B cell (primary cell): ENCODE measurements around the gene FIZ1. TPM values are rescaled to one million over a fixed set of nuclear protein-coding genes. Genes with fewer than 3 reads are reported as not detected.

Experiments used
- ATAC-seq: fragments of 200-7000 bp; cut with Tn5 transposase; one replicate; pipeline ENCODE4 v1.10.0; 2021; ENCODE audit warnings: low read depth, mild to moderate bottlenecking, moderate number of reproducible peaks, moderate library complexity
- CTCF ChIA-PET: fragments of 350-600 bp; sonication (Branson Sonifier 250); formaldehyde crosslinking; loops from one replicate; lab custom pipeline; 2021; ENCODE audit warnings: antibody characterized with exemption, inconsistent platforms; lab: Charles Lee
- POLR2A ChIA-PET: fragments of 350-600 bp; sonication (Branson Sonifier 250); formaldehyde crosslinking; loops from one replicate; lab custom pipeline; 2021; ENCODE audit warnings: antibody characterized with exemption; lab: Charles Lee
- DNase-seq: peaks from one replicate; pipeline ENCODE4 v3.0.0; 2013
- H2AFZ ChIP-seq: 2 replicates; pipeline ENCODE4 v1.6.1; 2012; ENCODE audit warnings: mild to moderate bottlenecking, low read depth, low read length; ENCODE audit not compliant: insufficient read depth, poor library complexity, severe bottlenecking
- H3K27ac ChIP-seq, 2 donors: 1 replicate in 1 of 2; 2 replicates in 1 of 2; pipeline ENCODE4 v1.5.1; 2012 to 2013; ENCODE audit warnings: low read length in 2 of 2, mild to moderate bottlenecking in 2 of 2, moderate library complexity in 1 of 2
- H3K27me3 ChIP-seq, 4 experiments: fragments of 200-600 bp in 1 of 4; sonication (generic) in 1 of 4; replicated peaks in 1 of 4; 1 replicate in 2 of 4; 2 replicates in 2 of 4; pipeline versions ENCODE4 v1.6.1 to v1.7.0; 2013 to 2016; ENCODE audit warnings: low read length in 3 of 4, mild to moderate bottlenecking in 2 of 4, mixed read lengths in 1 of 4, moderate library complexity in 1 of 4; ENCODE audit not compliant: insufficient read depth in 4 of 4, control insufficient read depth in 3 of 4; ENCODE audit errors: control extremely low read depth in 1 of 4
- H3K36me3 ChIP-seq, 2 experiments: replicated peaks in 1 of 2; 1 replicate in 1 of 2; 2 replicates in 1 of 2; pipeline versions ENCODE4 v1.6.1 to v1.7.1; 2013; ENCODE audit warnings: low read length in 1 of 2; ENCODE audit not compliant: insufficient read depth in 2 of 2, control insufficient read depth in 1 of 2; ENCODE audit errors: control extremely low read depth in 1 of 2, extremely low read depth in 1 of 2
- H3K4me1 ChIP-seq, 2 donors: fragments of 200-600 bp in 1 of 2; sonication (generic) in 1 of 2; 1 replicate in 1 of 2; 2 replicates in 1 of 2; pipeline versions ENCODE4 v1.5.1 to v1.6.1; 2013 to 2017; ENCODE audit warnings: low read length in 2 of 2; ENCODE audit not compliant: control insufficient read depth in 2 of 2, insufficient read depth in 2 of 2
- H3K4me2 ChIP-seq: replicated peaks from 2 replicates; pipeline ENCODE3; 2012; ENCODE audit warnings: mild to moderate bottlenecking, low read depth, low read length; ENCODE audit not compliant: poor library complexity, severe bottlenecking
- H3K4me3 ChIP-seq, 5 experiments: fragments of 200-600 bp in 1 of 5; sonication (generic) in 1 of 5; 1 replicate in 3 of 5; 2 replicates in 2 of 5; pipeline versions ENCODE4 v1.5.1 to v1.7.0; 2011 to 2016; ENCODE audit warnings: low read length in 4 of 5, mild to moderate bottlenecking in 4 of 5, low read depth in 2 of 5, control low read depth in 1 of 5, moderate library complexity in 1 of 5; ENCODE audit not compliant: insufficient read depth in 1 of 5; ENCODE audit errors: control extremely low read depth in 1 of 5, extremely low read depth in 1 of 5
- H3K79me2 ChIP-seq: fragments of 200-600 bp; sonication (generic); one replicate; pipeline ENCODE4 v1.6.0; 2016; ENCODE audit warnings: low read length; ENCODE audit not compliant: control insufficient read depth, insufficient read depth
- H3K9ac ChIP-seq: fragments of 200-600 bp; sonication (generic); 2 replicates; pipeline ENCODE4 v1.6.1; 2017; ENCODE audit warnings: mild to moderate bottlenecking, low read length, moderate library complexity
- H3K9me3 ChIP-seq, 3 donors: one replicate each; pipeline versions ENCODE4 v1.6.1 to v1.7.1; 2013; ENCODE audit warnings: low read length in 2 of 3; ENCODE audit not compliant: control insufficient read depth in 2 of 3, insufficient read depth in 1 of 3; ENCODE audit errors: control extremely low read depth in 1 of 3
- H4K20me1 ChIP-seq: 2 replicates; pipeline ENCODE4 v1.6.0; 2012; ENCODE audit warnings: mild to moderate bottlenecking, low read length; ENCODE audit not compliant: insufficient read depth, control insufficient read depth, poor library complexity, severe bottlenecking
- H3K27ac Mint-ChIP-seq: one replicate; pipeline ENCODE4 v1.8.0; 2021; ENCODE audit warnings: mixed read lengths
- H3K27me3 Mint-ChIP-seq: one replicate; pipeline ENCODE4 v1.8.0; 2021; ENCODE audit warnings: mixed read lengths
- H3K4me1 Mint-ChIP-seq: one replicate; pipeline ENCODE4 v1.8.0; 2021; ENCODE audit warnings: mixed read lengths
- H3K4me3 Mint-ChIP-seq: one replicate; pipeline ENCODE4 v1.8.0; 2021; ENCODE audit warnings: mixed read lengths
- H3K9me3 Mint-ChIP-seq: one replicate; pipeline ENCODE4 v1.8.0; 2022; ENCODE audit warnings: mixed read lengths; ENCODE audit not compliant: insufficient read depth
- EZH2 ChIP-seq: IDR thresholded peaks from 2 replicates; pipeline ENCODE4 v1.6.1; 2012; ENCODE audit warnings: borderline replicate concordance, low read depth, mild to moderate bottlenecking, moderate library complexity, low read length; ENCODE audit not compliant: insufficient read depth, poor library complexity, severe bottlenecking
- WGBS: methylation state at CpG from one replicate; pipeline ENCODE4 v1.1.5; 2013; ENCODE audit warnings: missing lambda C conversion rate; ENCODE audit not compliant: insufficient coverage; 5-methylcytosine and 5-hydroxymethylcytosine counted together
- intact Hi-C: fragments of 100-400 bp; cut with micrococcal nuclease; formaldehyde crosslinking; loops from one replicate; pipeline ENCODE4 v1.10.0; 2022
- polyA minus RNA-seq: library from RNA; depleted of rRNA, polyadenylated mRNA; stranded (reverse); fragments of >200 nt; gene quantifications from 2 replicates; pipeline ENCODE4 v1.2.3, GENCODE V29; 2012
- polyA plus RNA-seq: library from polyadenylated mRNA; depleted of rRNA; stranded (reverse); fragments of >200 nt; gene quantifications from 2 replicates; pipeline ENCODE4 v1.2.3, GENCODE V29; 2012
- total RNA-seq, 2 donors: library from RNA; stranded (reverse); fragments of 120-200 nt in 1 of 2; gene quantifications; 1 replicate in 1 of 2; 2 replicates in 1 of 2; pipeline versions ENCODE4 v1.2.3 to v1.2.4, GENCODE V29; 2013 to 2022
- TF ChIP-seq, protein P1 (sequence below): fragments of 200-600 bp; IDR thresholded peaks from one replicate; pipeline ENCODE4 v1.8.0; 2022; ENCODE audit warnings: antibody characterized with exemption, mild to moderate bottlenecking

Gene FIZ1, protein sequence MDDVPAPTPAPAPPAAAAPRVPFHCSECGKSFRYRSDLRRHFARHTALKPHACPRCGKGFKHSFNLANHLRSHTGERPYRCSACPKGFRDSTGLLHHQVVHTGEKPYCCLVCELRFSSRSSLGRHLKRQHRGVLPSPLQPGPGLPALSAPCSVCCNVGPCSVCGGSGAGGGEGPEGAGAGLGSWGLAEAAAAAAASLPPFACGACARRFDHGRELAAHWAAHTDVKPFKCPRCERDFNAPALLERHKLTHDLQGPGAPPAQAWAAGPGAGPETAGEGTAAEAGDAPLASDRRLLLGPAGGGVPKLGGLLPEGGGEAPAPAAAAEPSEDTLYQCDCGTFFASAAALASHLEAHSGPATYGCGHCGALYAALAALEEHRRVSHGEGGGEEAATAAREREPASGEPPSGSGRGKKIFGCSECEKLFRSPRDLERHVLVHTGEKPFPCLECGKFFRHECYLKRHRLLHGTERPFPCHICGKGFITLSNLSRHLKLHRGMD
- total RNA-seq (21.4 and 26.4 TPM in 2 replicates), polyA plus RNA-seq (7.4 and 8.0 TPM in 2 replicates), polyA minus RNA-seq (8.1 and 12.8 TPM in 2 replicates)
- total RNA-seq (2013), result 7.9 TPM

DNA sequence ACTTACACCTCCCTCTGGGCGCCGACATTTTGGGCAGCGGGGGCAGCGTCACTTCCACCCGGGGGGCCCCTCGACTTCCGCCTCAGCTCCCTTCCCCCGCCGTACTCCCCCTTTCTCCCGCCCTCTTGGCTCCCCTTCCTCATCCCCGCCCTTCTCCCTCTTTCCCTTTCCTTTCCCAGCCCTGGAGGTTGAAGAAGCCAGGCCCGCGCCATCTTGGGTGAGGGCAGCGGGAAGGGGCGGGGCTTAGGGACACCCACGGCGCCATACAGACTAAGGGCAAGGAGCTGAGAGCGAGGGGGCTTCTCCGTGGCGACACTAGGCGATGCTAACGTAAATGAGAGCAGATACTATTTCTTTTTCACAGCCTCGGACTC lies at the start of gene FIZ1:
FIZ1 (minus strand) TSS at position 50 of the 374 bp plus-strand sequence. CDS start 1,652 bp downstream, outside the sequence.
- POLR2A ChIA-PET, result interaction anchor here (0.5 to 2.8 kb wide), 27 partner anchors 12 to 1438 kb away, joined by 3 to 58 read pairs (median 4); partner anchors contain the start of genes ISOC2, KMT5C, NAT14 and PPP6R1
- H3K9ac ChIP-seq, result peak within 1 kb of the TSS; percentile 88

More for the DNA sequence above, at the start of gene FIZ1:
- Mint-ChIP-seq H3K4me1 (peaks cover 23% of the 10 kb centered on the region), H3K27me3 (no peaks in the 10 kb centered on the region), H3K9me3 (no peaks in the 10 kb centered on the region), H3K27ac (peak within 1 kb of the TSS; percentile 99), H3K4me3 (peak within 1 kb of the TSS; percentile 100)
- CTCF ChIA-PET, result interaction anchor here (0.6 to 2.0 kb wide), 12 partner anchors 15 to 132 kb away, joined by 3 to 11 read pairs (median 4); partner anchors contain the start of gene ZNF784
- H3K79me2 ChIP-seq, result peaks cover 2% of the 10 kb centered on the region
- ATAC-seq (peak; percentile 70), DNase-seq (peak; percentile 99)
- TF ChIP-seq, protein P1, sequence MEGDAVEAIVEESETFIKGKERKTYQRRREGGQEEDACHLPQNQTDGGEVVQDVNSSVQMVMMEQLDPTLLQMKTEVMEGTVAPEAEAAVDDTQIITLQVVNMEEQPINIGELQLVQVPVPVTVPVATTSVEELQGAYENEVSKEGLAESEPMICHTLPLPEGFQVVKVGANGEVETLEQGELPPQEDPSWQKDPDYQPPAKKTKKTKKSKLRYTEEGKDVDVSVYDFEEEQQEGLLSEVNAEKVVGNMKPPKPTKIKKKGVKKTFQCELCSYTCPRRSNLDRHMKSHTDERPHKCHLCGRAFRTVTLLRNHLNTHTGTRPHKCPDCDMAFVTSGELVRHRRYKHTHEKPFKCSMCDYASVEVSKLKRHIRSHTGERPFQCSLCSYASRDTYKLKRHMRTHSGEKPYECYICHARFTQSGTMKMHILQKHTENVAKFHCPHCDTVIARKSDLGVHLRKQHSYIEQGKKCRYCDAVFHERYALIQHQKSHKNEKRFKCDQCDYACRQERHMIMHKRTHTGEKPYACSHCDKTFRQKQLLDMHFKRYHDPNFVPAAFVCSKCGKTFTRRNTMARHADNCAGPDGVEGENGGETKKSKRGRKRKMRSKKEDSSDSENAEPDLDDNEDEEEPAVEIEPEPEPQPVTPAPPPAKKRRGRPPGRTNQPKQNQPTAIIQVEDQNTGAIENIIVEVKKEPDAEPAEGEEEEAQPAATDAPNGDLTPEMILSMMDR, result no peak
- TF ChIP-seq EZH2, result no peak
- H3K9me3 ChIP-seq, result peaks cover 0 to 8% (median 0%) of the 10 kb centered on the region in 3 donors
- peak within 1 kb of the TSS; percentile 59 to 97 (median 82) for H3K4me3 ChIP-seq
- peak within 1 kb of the TSS; percentile 92 for H2AFZ ChIP-seq
- peaks cover 0 to 19% of the 10 kb centered on the region in 2 experiments for H3K36me3 ChIP-seq
- intact Hi-C loops, result loop anchor here (1.0 to 5.0 kb wide), 5 partner anchors 12 to 192 kb away; partner anchors contain the start of genes UBE2S, ZNF579, ZNF628 and ZNF784
- H4K20me1 ChIP-seq, result no peaks in the 10 kb centered on the region
- WGBS, result under 1% methylated on average over 21 of the region's 23 CpGs
- H3K4me1 ChIP-seq, result peaks cover 7 to 22% of the 10 kb centered on the region in 2 donors
- no peaks in the 10 kb centered on the region for H3K27me3 ChIP-seq
- peak within 1 kb of the TSS; percentile 86 to 94 for H3K27ac ChIP-seq
- H3K4me2 ChIP-seq, result peak within 1 kb of the TSS; percentile 83
